ENCODE data around the gene SYCP2. TPM values are rescaled to one million over a fixed set of nuclear protein-coding genes. Genes with fewer than 3 reads are reported as not detected.

The SYCP2 gene
- total RNA-seq, 1 experiment from 2014 or later = 0.88 TPM

DNA sequence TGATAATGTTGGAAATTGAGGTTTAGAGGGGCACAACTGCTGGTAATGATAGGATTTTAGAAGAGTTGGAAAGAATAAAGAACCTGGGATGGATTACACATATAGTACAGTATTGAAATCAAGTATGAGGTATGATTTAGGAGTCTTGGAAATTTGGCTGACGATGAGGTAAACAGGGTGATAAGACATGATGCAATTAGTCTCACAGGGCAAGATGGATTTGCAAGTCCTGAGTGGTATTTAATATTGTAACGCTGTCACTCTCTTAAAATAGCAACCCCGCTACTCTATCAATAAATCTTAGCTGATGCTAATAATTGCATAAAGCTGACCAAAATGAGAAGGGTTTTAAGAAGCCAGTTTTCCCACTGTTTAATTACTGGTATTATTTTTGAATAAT is 70.4 kb downstream of the SYCP2 start:
- no TSS peak for BruUV-seq (replicated peaks)
- Histone ChIP-seq H3K36me3 (ENCODE audit: insufficient read depth, low read length, poor library complexity, severe bottlenecking) (no peaks in the 10 kb centered on the region), H3K4me3 (ENCODE audit: low read depth, low read length, poor library complexity, severe bottlenecking) (no peak overlapping the region), H3K27me3 (replicated peaks; ENCODE audit: insufficient read depth, low read depth, low read length, poor library complexity) (peaks cover 10% of the 10 kb centered on the region), H3K9me3 (ENCODE audit: low read depth, low read length, poor library complexity, severe bottlenecking) (no peaks in the 10 kb centered on the region), H3K27ac (ENCODE audit: low read depth, low read length, poor library complexity, severe bottlenecking) (no peak overlapping the region), H3K4me1 (ENCODE audit: insufficient read depth, low read length, poor library complexity, severe bottlenecking) (peaks cover 6% of the 10 kb centered on the region)
- intact Hi-C loops (cut with micrococcal nuclease; ENCODE audit: unreplicated experiment) = no loop called here
- ChIA-PET CTCF (no interaction called here), POLR2A (ENCODE audit: low non-redundant PET) (no interaction called here)
- DNase-seq (ENCODE audit: low spot score) = no peak
- no peak for TF ChIP-seq CTCF (conservative IDR thresholded peaks at IDR 0.05; ENCODE audit: low read depth, low read length)
- TF ChIP-seq EZH2 (IDR thresholded peaks at IDR 0.05; ENCODE audit: borderline replicate concordance, low read depth, low read length, poor library complexity, severe bottlenecking) = no peak

GRCh38 chr20:59861401-59861800 is 72.0 kb downstream of the SYCP2 start:
- intact Hi-C loops (cut with micrococcal nuclease; ENCODE audit: unreplicated experiment) = no loop called here
- Histone ChIP-seq H3K27me3 (replicated peaks; ENCODE audit: insufficient read depth, low read depth, low read length, poor library complexity) (peaks cover 10% of the 10 kb centered on the region), H3K9me3 (ENCODE audit: low read depth, low read length, poor library complexity, severe bottlenecking) (no peaks in the 10 kb centered on the region), H3K4me3 (ENCODE audit: low read depth, low read length, poor library complexity, severe bottlenecking) (no peak overlapping the region), H3K27ac (ENCODE audit: low read depth, low read length, poor library complexity, severe bottlenecking) (no peak overlapping the region), H3K4me1 (ENCODE audit: insufficient read depth, low read length, poor library complexity, severe bottlenecking) (peaks cover 4% of the 10 kb centered on the region), H3K36me3 (ENCODE audit: insufficient read depth, low read length, poor library complexity, severe bottlenecking) (no peaks in the 10 kb centered on the region)
- ChIA-PET CTCF (no interaction called here), POLR2A (ENCODE audit: low non-redundant PET) (no interaction called here)
- no peak for TF ChIP-seq CTCF (conservative IDR thresholded peaks at IDR 0.05; ENCODE audit: low read depth, low read length)
- TF ChIP-seq EZH2 (IDR thresholded peaks at IDR 0.05; ENCODE audit: borderline replicate concordance, low read depth, low read length, poor library complexity, severe bottlenecking) = no peak
- no TSS peak for BruUV-seq (replicated peaks)
- DNase-seq (ENCODE audit: low spot score) = no peak

DNA sequence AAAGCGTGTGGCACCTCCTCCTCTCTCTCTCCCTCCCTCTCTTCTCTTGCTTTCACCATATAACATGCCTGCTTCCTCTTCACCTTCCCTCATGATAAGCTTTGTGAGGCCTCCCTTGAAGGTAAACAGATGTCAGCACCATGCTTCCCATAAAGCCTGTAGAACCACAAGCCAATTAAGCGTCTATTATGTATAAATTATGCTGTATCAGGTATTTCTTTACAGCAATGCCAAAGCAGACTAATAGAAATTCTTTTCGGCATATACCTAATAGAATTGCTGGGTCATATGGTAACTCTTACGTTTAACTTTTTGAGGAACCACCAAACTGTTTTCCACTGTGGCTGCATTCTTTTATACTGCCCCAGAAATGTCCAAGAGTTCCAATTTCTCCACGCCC is 75.0 kb downstream of the SYCP2 start:
- BruUV-seq (replicated peaks) = no TSS peak

More for the DNA sequence above, 75.0 kb downstream of the SYCP2 start:
- intact Hi-C loops (cut with micrococcal nuclease; ENCODE audit: unreplicated experiment) = no loop called here
- ChIA-PET CTCF (no interaction called here), POLR2A (ENCODE audit: low non-redundant PET) (no interaction called here)
- Histone ChIP-seq H3K4me3 (ENCODE audit: low read depth, low read length, poor library complexity, severe bottlenecking) (no peak overlapping the region), H3K4me1 (ENCODE audit: insufficient read depth, low read length, poor library complexity, severe bottlenecking) (no peaks in the 10 kb centered on the region), H3K27ac (ENCODE audit: low read depth, low read length, poor library complexity, severe bottlenecking) (no peak overlapping the region), H3K36me3 (ENCODE audit: insufficient read depth, low read length, poor library complexity, severe bottlenecking) (no peaks in the 10 kb centered on the region), H3K9me3 (ENCODE audit: low read depth, low read length, poor library complexity, severe bottlenecking) (no peaks in the 10 kb centered on the region), H3K27me3 (replicated peaks; ENCODE audit: insufficient read depth, low read depth, low read length, poor library complexity) (peaks cover 10% of the 10 kb centered on the region)
- DNase-seq (ENCODE audit: low spot score) = no peak
- TF ChIP-seq EZH2 (IDR thresholded peaks at IDR 0.05; ENCODE audit: borderline replicate concordance, low read depth, low read length, poor library complexity, severe bottlenecking) (no peak), CTCF (conservative IDR thresholded peaks at IDR 0.05; ENCODE audit: low read depth, low read length) (no peak)

All from A673 (cell line).